Activated CD8-positive, alpha-beta memory T cell treated with anti-CD3 and anti-CD28 coated beads, Interleukin-2, amount 50 U/mL, for 1 hour (primary cell): ENCODE data around the gene NR5A2.
"Not testable (repeated sequence)": the region's sequence is repeated elsewhere in the genome, so short reads cannot be mapped to it uniquely, and the experiment has no call there.

Source experiments
- DNase-seq: peaks from one replicate; pipeline ENCODE4 v3.0.0-alpha.2; 2020; ENCODE audit errors: extremely low read depth

The NR5A2 gene

GRCh38 chr1:200163911-200164310 lies 136.4 kb downstream of the NR5A2 start:
- DNase-seq: no peak

GRCh38 chr1:200165493-200166220 lies 138.1 kb downstream of the NR5A2 start:
- no peak for DNase-seq

- no peak for DNase-seq
These were observed 138.9 kb downstream of the NR5A2 start for GRCh38 chr1:200166411-200166810.

- DNase-seq: no peak
These were observed 141.4 kb downstream of the NR5A2 start for GRCh38 chr1:200168926-200169325.

- no peak for DNase-seq
These were observed 144.8 kb downstream of the NR5A2 start for GRCh38 chr1:200172311-200172710.

DNA sequence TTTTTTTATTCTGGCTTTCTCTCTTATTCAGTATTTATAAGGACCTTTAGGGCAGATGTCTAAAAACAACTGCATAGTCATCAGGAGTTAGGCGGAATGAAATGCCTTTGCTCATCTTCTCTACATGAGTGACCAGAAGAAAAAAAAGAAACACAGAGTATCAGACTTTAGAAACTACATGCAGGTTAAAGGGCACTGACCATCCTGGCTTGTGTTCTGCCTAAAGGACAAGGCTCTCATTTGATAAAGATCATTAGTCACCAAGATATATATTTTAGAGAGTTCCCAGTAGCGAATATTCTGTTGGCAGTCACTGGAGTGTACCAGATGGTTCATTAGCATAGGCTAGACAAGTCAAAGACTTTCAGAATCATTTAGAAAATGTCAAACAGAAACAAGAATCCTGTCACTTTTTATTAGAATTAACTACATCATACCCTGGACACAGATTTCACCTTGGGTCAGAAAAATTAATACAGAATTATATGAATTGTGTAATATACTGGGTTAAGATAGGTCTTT lies 145.6 kb downstream of the NR5A2 start:
- no peak for DNase-seq

- DNase-seq: no peak
These were observed 147.2 kb downstream of the NR5A2 start for GRCh38 chr1:200174525-200175295.

DNA sequence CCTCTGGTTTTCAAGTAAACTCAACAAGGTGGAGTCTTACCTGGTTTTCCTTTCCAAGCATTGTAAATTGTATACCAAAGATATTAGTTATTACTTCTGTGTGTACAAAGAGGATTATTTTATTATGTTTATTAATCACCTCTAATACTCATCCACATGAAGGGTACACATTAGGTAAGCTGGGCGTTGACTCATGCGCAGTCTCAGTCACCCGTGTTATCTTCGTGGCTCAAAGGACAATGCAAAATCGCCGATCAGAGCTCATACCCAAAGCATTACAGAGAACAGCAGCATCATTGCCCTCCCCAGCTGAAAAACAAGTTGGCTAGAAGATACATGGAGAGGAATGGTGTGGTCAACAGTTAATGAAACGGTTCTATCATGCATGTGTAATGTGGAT lies 148.7 kb downstream of the NR5A2 start:
- DNase-seq: no peak

- DNase-seq: no peak
These were observed 149.3 kb downstream of the NR5A2 start for GRCh38 chr1:200176798-200177197.

GRCh38 chr1:200178340-200178739 lies 150.8 kb downstream of the NR5A2 start:
- DNase-seq: no peak

GRCh38 chr1:200179126-200179780 lies 151.7 kb downstream of the NR5A2 start:
- no peak for DNase-seq

- no peak for DNase-seq
These were observed 152.3 kb downstream of the NR5A2 start for GRCh38 chr1:200179781-200180160.

DNA sequence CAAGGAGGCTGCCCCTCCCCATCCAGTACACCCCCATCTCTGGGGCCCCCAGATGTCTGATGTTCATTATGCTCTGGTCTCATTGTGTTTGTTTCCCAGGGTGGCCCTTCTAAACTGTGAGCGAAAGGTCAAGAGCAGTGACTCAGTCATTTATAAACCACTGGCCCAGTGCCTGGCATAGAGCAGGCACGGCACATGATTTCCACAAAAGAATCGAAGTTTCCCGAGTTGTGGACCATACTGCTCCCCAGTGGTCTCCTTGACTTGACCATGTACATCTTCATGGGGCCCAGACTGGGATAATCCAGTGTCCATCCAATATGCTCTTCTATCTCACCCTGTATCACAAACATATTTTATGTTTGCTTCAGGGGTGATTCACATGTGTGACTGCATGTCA lies 153.3 kb downstream of the NR5A2 start:
- no peak for DNase-seq

GRCh38 chr1:200181861-200182260 lies 154.4 kb downstream of the NR5A2 start:
- no peak for DNase-seq

GRCh38 chr1:200182701-200183100 lies 155.2 kb downstream of the NR5A2 start:
- no peak for DNase-seq

GRCh38 chr1:200183637-200184036 lies 156.1 kb downstream of the NR5A2 start:
- no peak for DNase-seq

DNA sequence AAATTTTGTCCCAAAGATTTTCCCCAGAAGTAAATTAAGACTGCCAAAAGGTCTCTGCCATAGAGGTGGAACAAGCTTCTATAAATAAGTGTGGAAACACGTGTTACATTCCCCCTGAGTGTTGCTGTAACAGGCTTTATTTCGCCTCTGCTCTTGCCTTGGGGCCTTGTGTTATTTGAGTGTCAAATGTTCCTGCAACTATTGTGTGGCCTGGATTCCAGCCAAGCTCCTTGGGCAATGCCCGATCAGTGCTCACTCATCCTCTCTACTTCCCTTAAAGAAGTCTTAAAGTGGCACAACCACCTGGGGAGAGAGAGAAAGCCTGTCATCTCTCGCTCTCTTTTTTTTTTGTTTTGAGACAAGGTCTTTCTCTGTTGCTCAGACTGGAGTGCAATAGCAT lies 156.7 kb downstream of the NR5A2 start:
- no peak for DNase-seq

DNA sequence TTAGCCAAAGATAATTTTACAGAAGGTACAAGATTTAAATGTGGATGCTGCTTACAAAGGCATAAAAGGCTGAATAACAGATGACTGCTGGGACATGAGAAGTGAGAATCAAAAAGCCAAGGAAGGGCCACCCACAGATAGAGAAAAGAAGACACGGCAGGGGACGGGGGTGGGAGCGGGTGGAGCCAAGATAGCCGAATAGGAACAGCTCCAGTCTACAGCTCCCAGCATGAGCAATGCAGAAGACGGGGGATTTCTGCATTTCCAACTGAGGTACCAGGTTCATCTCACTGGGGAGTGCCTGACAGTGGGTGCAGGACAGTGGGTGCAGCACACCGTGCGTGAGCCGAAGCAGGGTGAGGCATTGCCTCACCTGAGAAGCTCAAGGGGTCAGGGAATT lies 157.7 kb downstream of the NR5A2 start:
- not testable (repeated sequence) for DNase-seq

DNA sequence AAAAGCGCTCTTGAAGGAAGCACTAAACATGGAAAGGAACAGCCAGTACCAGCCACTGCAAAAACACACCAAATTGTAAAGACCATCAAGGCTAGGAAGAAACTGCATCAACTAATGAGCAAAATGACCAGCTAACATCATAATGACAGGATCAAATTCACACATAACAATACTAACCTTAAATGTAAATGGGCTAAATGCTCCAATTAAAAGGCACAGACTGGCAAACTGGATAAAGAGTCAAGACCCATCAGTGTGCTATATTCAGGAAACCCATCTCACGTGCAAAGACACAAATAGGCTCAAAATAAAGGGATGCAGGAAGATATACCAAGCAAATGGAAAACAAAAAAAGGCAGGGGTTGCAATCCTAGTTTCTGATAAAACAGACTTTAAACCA lies 159.8 kb downstream of the NR5A2 start:
- not testable (repeated sequence) for DNase-seq

GRCh38 chr1:200191993-200192392 lies 164.5 kb downstream of the NR5A2 start:
- DNase-seq: no peak

GRCh38 chr1:200194477-200194876 lies 167.0 kb downstream of the NR5A2 start:
- DNase-seq: no peak

- no peak for DNase-seq
These were observed 170.7 kb downstream of the NR5A2 start for GRCh38 chr1:200198236-200198635.
